HG03342 (cell line): ENCODE results near the gene MALL.
"Not testable (repeated sequence)": the region's sequence is repeated elsewhere in the genome, so short reads cannot be mapped to it uniquely, and the experiment has no call there.

Experiments used
- ATAC-seq: cut with Tn5 transposase; IDR thresholded peaks from one replicate; pipeline ENCODE4 v1.9.1; 2021; ENCODE audit warnings: mild to moderate bottlenecking, moderate library complexity; ENCODE audit not compliant: unreplicated experiment

Gene MALL

DNA sequence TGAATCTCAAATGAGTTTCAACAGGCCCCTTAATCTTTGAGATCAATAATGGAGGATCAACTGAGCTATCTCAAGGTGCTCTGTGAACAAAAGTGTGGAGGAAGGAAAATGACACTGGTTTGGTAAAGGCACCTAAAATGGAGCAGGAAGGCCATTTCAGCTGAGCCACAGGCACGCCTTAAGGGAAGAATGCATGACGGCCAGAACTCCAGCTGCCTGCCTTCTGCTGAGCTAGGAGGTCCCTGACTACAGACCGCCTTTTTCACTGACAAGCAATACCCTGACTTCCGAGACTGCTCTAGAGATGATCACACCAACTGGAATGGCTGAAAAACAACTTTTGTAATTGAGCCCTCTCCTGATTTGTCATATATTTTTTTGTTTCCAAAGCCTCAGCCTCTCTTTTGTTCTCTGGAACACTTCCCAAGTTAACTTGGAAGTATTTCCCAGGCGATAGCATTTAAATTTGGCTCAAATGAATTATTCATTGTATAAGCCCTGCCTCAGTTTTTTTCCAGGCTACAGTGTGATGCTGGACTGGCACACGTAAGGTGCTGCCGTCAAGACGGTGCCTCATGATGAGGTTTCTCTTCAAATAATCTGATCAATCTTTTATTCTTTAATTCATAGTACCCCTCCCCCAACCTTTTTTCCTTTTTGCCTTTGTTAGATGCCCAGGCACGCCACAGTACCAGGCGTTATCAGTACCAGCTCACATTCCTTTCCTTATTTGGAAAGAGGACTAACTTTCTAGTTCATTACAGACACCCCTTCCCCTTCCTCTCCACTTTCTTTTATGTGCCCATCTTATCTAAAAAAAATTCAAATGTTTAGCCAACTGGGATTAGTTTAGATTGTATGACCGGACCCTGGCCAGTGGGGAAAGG lies 60.9 kb downstream of the MALL start:
- not testable (repeated sequence) for ATAC-seq

DNA sequence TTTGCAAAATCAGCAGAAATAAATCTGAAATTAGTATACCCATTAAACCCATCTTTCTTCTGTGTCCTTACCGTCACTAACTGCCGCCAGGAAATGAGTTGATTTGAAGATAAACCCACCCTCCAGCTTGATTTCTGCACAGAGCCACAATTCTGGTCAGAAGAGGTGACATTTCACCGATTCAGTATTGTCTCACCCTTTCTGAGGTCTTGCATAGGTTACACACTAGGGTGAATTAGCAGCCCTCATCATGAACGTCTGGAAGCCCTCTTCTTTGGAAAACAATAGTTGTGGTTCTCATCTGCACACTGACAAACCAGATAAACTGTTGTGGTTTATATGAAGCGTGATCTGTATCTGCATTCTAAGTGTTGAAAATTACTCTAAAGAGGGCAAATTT lies 61.9 kb downstream of the MALL start:
- not testable (repeated sequence) for ATAC-seq

GRCh38 chr2:110052166-110052565 lies 63.5 kb downstream of the MALL start:
- ATAC-seq: not testable (repeated sequence)

GRCh38 chr2:110050222-110050621 lies 65.4 kb downstream of the MALL start:
- not testable (repeated sequence) for ATAC-seq

GRCh38 chr2:110049769-110050168 lies 65.9 kb downstream of the MALL start:
- ATAC-seq: not testable (repeated sequence)

DNA sequence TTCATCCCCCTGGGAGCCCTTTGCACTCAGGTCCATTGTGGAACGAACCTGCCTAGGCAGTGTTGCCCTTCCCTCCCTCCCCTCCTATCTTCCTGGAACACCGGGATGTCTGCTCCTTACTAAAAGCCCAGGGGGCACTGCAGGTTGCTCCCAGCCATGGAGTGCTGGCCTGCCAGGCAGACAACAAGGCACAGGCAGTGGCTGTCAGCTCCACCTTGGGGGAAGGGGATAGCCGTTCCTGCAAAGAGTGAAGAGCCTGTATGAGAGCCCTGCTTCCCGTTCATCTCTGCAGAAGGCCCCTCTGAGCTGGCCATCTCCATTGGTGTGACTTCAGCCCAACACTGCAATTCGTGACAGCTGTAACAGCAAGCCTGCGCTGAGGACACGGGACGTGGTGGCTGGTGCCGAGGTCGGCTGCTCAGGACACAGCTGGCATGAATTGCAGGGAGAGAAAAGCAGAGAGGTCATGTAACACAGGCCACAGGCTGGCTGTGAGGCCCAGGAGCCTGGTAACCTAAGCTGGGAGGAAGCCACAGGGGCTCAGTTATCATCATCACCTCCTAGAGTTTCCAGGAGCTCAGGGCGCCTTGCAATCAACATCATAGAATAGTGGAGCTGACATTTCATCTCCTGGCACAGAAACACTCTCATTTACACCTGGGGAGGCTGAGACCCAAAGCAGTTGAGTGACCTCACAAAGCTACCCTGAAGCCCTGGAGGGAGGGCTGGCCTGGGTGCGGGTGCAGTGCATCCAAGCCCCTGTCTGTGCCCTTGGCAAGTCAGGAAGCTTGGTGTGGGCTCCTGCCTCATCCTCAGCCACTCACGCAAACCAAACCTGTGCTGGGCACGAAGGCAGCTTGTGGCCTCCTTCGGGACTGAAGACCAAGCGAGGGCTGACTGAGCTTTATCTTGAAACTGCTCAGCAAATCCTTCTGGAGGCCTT lies 67.1 kb downstream of the MALL start:
- not testable (repeated sequence) for ATAC-seq

GRCh38 chr2:110047225-110047624 lies 68.4 kb downstream of the MALL start:
- ATAC-seq: not testable (repeated sequence)

GRCh38 chr2:110041941-110042660 lies 73.5 kb downstream of the MALL start:
- ATAC-seq: not testable (repeated sequence)

- ATAC-seq: not testable (repeated sequence)
Observed at GRCh38 chr2:110037336-110037735, 78.3 kb downstream of the MALL start.

GRCh38 chr2:110035384-110035783 lies 80.2 kb downstream of the MALL start:
- ATAC-seq: not testable (repeated sequence)

DNA sequence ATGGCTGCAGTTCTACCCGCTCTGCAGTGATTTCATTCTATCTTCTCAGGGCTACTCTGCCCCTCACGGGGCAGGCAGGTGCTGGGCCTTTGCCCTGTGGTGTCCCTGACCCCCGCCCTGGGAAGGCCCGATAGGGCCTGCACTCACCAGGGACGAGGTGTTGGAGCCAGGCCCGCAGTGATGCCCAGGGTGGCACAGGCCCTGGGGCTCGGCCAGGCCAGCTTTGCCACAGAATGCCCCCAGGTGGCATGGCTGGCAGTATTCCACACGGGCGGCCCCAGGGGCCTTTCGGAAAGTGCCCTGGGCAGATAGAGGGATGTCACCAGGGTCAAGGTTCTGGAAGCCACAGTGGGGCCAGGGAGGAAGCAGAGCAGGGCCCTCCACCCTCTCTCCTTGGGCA lies 80.7 kb downstream of the MALL start:
- not testable (repeated sequence) for ATAC-seq
